HG03378 (cell line): Measurements from ENCODE around the gene MREG.
A peak's percentile ranks its signal among the peaks of the same experiment; 100 is the strongest.
"Not testable (repeated sequence)": the region's sequence is repeated elsewhere in the genome, so short reads cannot be mapped to it uniquely, and the experiment has no call there.

ENCODE experiments used
- ATAC-seq: cut with Tn5 transposase; IDR thresholded peaks from one replicate; pipeline ENCODE4 v1.9.1; 2021; ENCODE audit warnings: mild to moderate bottlenecking, moderate library complexity; ENCODE audit not compliant: unreplicated experiment

MREG gene

DNA sequence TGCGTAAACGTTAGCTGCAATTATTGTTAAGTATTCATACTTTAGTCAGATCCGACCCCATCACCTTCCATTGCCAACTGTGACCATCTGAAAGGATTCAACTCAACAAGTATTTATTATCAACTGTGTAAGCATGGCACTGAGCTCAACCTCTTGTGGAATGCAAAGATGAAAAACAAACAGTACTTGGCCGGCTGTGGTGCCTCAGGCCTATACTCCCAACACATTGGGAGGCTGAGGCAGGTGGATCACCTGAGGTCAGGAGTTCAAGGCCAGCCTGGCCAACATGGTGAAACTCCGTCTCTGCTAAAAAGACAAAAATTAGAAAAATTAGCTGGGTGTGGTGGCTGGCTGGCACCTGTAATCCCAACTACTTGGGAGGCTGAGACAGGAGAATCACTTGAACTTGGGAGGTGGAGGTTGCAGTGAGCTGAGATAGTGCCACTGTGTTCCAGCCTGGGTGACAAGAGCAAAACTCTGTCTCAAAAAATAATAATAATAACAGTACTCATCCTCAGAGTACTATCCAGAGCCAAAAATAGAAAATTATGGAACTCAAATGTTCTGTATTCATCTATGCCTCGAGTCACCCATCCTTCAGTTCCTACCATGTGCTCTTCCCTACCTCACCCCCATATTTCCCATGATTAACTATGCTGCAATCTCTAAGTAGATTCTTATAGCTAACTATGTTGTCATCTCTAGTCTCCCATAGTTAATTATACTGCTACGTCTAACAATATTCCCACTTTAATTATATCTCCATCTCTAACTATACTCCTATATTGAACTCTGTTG is 8.6 kb upstream of the MREG start:
- no peak for ATAC-seq

DNA sequence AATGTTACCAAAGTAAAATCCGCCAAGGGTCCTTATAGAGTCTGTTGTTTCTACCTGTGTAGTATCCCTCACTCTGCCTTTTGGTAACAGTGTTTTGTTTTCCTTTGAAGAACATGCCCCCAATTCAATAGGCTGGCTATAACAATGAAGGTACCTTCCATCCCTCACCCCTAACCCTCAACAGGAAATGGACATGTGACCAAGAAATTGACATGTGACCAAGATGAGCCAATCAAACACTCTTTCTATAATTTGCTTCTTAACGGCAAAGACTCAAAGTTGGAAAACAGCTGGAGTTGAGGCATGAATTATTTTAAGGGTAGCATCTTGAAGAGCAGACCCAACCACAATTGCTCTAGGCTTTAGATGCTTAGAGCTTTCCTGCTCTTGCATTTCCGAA is 5.4 kb upstream of the MREG start:
- no peak for ATAC-seq

DNA sequence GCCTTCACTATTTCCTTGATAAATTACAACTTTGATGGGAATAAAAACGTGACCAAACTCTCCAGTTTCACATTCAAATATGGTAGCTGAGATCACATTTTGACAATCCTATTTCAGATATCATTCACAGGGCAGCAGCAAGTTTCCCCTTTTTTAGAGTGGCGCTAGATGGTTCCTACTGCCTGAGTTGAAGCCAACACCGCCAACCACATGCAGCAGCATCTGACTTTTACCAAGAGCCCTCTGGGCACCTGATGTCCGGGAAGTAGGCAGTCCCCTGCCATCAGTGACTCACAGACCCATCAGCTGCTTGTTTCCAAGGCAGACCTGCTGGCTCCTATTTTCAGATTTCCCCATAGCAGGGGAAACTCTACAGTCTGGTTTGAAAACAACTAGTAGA is 4.0 kb upstream of the MREG start:
- peak; percentile 33 for ATAC-seq

DNA sequence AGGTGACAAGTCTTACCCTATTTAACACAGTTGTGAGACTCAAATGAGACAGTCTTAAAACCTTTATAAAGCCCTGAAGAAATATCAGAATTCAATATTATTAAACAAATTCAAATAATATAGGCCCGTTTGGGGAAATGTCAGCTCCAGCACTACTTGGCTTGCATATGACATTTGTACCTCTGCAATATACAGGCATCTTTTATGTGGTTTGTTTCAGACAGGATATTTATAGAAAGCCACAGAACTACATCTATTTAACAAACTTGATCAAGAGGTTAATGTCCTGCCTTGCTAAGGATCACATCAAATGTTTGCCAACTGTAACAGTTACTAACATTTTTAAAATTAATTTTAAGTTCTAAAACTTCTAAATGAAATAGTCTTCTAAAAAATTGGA is 3.2 kb upstream of the MREG start:
- no peak for ATAC-seq

DNA sequence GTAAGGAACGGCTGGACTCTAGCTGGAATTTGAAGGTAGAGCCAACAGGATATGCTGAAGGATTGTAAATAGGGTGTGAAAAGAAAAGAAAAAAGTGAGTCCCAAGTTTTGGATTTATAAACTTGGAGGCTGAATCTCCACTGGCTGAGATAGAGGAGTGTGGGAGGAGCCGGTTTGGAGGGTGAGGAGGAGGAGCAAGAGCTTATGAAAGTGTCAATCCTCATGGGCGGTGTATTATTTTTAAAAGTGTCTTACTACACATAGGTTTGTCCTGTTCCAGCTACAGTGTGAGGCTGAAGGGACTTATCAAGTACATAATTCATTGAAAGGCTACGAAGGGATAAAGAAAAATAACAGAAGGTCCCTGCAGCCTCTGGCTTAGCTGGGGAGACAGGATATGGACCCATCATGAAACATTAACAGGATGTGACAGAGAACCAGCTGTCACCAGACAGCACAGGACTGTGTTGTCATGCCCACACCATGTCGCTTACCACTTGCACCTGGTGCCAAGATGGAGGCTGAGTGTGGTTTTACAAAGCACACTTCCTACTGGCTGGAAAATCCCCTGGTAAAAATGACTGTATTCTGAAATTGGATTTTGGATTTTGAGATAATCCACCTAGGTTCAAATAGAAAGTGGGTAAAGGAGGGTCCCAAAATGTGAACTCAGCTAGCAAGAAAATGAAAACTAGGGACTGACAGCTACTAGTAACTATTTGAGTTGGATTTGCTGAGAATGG is 2.5 kb upstream of the MREG start:
- peak; percentile 87 for ATAC-seq

DNA sequence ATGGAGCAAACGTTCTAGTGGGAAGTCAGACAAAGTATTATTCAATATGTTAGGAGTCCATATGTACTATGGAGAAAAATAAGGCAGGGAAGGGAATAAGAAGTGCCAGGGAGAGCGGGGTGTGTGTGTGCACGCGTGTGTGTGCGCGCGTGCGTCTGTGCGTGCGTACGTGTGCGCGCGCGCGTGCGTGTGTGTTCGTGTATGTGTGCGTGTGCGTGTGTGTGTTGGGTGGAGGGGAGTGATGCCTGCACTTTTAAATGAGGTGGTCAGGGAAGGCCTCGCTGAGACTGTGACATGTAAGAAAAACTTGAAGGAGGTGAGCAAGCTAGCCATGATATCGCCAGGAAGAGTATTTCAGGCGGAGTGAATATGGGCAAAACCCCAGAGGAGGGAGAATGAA is 1.6 kb upstream of the MREG start:
- no peak for ATAC-seq

DNA sequence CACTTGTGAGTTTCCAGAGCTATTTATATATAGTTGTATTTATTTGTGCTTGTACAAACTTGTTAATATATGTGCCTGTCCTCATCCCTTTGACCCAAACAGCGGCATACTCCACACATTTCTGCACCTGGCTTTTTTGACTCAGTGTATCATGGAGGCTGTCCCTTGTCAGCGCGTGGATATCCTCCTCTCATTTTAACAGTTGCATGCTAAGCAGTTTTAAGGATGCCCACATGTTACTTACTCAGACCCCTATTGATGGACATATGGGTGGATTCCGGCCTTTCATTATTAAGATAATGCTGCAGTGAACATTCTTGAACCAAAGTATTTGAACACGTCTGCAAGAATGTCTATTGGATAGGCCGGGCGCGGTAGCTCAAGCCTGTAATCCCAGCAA is 655 bp upstream of the MREG start:
- no peak for ATAC-seq

DNA sequence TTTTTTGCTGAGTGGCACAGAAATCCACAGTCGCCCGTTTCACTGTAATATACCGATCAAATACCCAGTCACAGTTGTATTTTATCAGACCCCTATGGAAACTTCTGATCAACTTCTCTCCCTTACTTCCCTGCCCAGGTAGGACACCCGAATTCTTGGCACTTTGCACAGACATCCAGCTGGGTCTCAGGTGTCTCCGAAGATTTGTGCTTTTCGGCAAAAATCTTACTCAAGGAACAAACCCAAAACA is 596 bp downstream of the MREG start:
- no peak for ATAC-seq

DNA sequence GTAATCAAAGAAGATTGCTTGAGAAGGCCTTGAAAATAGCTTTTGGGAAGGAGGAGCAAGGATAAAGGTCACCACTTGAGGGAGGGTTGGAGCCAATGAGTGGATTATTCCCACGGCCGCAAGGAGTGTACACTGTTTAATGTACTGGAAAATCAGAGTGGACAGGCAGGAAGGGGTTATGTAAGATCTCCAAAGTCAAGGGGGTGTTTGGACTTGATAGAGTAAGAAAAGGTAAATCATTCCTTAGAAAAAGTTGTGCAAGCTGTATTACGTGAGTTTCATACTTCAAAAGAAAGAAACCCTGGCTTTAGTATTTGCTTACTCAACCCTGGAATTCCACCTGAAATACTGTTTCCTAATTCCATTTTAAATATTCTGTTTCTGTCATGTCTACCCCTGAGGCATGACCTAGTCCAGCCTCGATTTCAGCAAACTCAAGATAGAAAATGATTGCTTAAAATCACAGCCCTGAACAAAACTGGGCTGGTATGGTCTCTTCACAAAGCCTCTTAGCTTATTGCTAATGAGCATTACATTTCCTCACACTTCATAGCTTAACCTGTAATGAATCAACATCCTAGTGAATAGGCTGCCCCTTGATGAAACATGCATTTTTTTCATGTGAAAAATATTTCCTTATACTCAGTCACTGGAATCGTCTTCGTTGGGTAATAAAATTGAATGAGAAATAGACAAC is 1.1 kb downstream of the MREG start:
- ATAC-seq, result no peak

DNA sequence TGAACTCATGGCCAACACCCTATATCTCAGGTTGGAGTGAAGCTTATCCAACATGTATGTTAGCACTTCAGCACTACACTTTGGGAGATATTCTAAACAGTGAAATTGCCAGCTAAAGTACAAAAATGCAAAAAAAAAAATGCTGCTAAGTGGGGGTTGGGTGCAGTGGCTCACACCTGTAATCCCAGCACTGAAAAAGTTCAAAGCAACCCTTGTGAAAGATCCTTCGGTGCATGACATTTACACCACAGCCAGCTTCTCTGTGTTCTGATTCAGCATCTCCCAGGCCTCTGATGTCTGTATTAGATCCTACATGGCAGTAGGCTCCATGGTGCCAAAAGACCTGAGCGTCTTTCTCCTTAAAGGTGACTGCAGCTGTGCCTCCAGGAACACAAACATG is 4.1 kb downstream of the MREG start:
- not testable (repeated sequence) for ATAC-seq

DNA sequence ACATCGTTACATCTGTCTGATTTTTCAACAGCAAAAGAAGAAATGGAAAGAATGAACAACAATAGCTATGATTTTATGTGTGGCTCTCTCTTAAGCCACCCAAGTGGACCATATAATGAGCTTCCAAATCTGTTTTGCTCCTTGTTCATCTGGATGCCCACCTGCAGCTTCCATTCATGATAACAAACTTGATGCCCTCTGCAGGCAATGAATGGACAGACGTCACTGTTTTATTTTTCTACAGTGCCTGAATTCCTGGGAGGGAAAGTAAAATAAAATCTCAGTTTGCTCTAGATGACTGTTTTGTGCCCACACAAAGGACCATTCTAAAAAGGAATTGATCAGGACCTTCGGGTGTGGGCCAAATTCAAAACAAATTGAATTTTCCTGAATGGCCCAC is 5.0 kb downstream of the MREG start:
- no peak for ATAC-seq

DNA sequence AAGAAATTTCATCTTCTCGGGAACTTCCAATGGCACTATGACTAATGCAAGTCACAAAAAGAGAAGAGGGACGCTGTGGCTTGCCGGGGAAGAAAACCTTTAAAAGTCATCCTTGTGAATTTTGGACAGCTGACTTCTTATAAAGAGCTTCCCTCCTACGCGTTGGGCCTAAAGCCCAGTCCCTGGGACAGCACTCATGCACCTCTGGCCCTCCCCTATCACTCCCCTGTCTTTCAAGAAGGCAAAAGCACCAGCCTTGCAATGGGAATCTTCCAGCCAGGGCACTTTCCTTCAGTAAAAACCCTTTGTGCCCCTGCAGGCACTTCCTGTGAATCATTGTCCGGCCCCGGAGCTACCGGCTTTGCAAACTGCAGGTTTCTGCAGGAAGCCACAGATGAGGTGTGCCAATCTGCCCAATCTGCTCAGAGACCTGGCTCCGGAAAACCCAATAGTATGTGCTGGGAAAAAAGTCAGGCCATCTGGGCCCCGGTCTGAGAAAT is 7.1 kb downstream of the MREG start:
- ATAC-seq, result peak; percentile 42

DNA sequence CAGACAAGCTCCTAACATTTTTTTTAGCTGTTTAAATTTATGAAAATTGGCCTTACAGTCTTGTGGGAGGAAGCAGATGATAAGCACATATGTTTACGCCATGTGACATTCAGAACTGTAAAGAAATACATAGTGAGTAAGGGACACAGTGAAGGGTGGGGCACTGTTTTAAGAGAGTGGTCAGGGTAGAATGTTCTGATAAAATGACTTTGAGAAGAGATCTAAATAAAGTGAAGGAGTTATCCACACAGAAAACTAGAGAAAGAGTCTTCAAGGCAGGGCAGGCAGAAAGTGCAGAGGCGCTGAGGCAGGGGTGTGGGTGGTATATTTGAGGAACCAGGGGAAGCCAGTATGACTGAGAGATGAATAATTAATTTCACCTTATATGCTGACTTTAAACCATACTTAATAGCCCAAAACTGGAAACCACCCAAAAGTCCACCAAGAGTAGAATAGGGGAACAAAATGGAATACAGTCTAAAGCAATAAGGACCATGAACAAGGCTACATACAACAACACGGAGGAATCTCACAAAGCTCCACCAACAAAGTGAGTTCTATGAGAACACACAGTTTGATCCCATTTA is 8.6 kb downstream of the MREG start:
- peak; percentile 33 for ATAC-seq

DNA sequence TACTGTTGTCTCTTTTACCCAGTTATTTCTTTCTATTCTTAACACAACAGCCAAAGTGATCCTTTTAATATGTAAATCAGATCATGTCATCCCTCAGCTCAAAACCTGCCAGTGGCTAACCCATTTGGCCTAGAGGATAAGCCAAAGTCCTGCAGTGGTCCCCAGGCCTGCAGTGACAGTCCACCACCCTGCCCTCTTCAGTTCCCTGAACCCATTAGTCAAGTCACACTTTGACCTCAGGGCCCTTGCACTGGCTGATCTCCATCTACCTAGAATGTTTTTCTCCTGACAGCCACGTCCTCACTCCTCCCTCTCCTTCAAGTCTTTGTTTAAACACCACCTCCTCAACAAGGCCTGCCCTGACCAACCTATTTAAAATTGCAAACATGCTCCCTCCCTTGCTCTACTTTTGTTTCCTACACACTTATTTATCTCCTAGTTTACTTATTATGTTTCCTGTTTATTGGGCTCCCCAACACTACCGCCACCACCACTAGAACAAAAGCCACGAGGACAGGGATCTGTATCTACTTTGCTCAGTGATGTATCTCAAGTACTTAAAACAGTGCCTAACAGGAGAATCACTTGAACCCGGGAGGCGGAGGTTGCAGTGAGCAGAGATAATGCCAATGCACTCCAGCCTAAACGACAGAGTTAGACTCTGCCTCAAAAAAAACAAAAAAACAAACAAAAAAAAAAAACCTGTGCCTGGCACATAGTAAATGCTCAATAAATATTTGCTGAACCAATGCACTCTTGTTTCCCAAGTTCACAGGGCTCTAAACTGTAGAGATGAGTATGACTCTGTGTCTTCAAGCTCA is 9.3 kb downstream of the MREG start:
- ATAC-seq, result no peak

DNA sequence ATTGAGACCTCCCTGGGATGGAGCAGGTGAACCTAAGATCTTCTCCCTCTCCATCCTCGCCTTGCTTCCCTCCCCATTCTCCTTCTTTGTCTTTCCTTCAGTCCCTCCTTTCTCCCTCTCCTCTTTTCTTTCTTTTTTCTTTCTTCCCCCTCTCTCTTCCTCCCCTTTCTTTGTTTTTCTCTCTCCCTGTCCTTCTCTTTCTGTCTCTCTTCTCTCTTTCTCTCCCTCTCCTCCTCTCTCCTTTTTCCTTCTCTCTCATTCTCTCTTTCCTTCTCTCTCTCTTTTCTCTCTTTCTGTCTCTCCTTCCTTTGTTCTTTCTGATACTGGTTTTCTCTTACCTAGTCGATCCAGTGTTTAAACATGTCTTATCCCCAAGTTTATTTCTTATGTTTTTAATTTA is 10.7 kb downstream of the MREG start:
- ATAC-seq, result no peak

DNA sequence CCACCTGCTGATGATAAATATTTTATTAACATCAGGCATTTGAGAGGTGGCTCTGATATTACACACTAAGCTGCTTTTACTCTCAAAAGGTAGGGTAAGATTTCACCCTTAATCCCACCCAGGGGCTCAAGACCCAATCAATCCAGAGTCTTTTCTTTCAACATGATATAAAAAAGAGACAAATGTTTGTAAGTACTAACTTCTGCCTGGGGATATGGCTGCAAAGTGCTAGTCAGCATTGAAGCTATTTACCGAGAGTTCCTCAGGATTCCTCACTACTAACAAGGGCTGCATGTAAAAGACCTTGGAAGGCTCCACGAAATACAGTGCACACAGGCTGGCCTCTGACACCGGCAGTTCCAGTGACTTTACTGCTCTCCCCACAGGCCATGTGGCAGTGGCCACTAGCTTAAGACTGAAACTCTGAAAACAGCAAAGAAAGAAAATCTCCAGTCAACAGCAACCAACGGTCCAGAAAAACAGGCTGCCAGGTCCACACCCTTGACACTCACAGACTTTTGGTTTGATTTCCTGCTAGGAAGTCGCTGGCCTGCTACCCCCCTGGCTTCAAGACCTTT is 11.2 kb downstream of the MREG start:
- ATAC-seq, result no peak

DNA sequence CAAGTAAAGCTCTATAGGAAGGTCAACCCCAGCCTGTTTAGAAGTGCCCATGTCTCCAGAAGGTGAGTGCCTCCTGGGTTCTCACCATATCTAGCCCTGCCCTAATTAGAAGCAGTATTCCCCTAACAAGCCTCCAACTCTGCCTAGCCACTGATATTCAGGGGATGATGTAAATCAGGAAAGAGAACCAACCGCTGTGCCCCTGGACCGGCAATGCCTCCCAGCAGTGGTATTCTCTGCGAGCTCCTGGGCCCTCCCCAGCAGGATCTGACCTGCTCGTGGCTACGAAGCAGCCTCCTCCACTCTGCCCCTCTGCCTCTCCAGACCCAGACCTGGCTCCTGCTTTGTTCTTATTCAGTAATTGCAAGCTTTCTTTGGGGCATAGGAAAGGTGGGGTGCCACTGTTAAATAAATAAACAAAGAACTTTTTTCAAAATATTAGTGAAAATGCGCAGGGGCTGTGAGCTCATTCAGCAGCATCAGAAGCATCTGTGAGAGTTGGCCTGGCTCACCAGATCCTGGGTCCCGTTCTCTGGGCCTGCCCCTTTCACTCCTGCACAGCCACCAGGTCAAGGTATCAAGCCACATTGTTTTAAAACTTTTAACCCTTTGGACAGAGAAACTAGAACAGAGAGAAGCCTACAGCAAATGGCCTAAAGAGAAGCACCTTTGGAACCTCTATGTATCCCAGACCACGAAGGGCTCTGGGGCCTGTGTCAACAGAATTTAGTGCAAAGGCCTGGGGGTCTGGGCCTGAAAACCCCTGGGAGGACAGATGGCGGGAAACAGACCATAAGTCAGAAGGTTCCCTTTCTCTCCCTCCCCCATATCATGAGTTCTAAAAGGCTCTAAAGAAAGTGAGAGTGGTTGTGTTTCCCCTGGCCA is 11.9 kb downstream of the MREG start:
- no peak for ATAC-seq

DNA sequence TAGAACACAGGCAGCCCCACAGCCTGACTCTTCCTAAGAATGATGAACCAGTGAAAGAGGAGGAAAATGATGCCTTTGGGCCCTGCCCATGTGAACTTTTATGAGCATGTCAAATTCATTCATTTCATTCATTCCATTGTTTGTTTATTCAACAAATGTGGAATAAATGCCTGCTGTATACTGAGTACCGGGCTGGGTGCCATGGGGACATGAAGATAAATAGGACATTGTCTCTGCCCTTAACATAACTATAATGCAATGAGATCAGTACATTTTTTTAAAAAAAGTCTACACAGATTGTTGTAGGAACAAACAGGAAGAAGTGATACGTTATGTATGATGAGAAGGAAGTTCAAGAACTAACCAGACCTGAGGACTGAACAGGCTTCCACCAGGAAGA is 14.7 kb downstream of the MREG start:
- no peak for ATAC-seq

DNA sequence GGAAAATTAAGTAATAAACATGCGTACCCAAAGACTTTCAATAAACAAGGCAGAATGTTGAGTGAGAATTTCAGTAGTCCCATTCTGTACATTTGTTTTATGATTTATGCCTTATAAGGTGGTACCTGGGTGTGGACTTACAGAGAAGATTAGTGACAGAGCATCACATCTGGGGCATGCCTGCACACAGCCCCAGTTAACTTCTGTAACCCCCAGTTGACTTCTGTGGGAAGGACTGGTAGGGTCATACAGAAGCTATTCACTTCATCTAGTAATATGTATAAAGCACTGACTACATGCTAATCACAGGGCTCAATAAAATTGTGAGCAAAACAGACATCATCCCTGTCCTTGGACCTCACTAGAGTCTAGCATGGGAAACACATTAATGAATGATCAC is 16.1 kb downstream of the MREG start:
- no peak for ATAC-seq
